Middle frontal gyrus (tissue), 1 donor: ENCODE measurements around the gene CHST2.

Experiments used
- DNase-seq: peaks from one replicate; pipeline ENCODE4 v3.0.0-alpha.2; 2015; ENCODE audit warnings: low spot score; ENCODE audit errors: extremely low spot score

The CHST2 gene

DNA sequence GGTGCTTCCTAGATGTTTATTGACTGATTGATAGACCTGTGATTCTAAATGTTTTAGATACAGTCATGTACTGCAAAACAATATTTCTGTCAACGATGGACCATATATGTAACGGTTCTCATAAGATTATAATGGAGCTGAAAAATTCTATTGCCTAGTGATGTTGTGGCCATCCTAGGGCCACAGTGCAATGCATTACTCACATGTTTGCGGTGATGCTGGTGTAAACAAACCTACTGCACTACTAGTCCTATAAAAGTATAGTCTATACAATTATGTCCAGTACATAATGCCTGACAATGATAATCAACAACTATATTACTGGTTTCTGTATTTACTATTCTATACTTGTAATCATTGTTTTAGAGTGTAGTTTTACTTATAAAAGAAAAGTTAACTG lies 46.8 kb downstream of the CHST2 start:
- DNase-seq: no peak

- DNase-seq: no peak
Observed at GRCh38 chr3:143167969-143168854, 48.6 kb downstream of the CHST2 start.

- no peak for DNase-seq
Observed at GRCh38 chr3:143168855-143169192, 49.3 kb downstream of the CHST2 start.

DNA sequence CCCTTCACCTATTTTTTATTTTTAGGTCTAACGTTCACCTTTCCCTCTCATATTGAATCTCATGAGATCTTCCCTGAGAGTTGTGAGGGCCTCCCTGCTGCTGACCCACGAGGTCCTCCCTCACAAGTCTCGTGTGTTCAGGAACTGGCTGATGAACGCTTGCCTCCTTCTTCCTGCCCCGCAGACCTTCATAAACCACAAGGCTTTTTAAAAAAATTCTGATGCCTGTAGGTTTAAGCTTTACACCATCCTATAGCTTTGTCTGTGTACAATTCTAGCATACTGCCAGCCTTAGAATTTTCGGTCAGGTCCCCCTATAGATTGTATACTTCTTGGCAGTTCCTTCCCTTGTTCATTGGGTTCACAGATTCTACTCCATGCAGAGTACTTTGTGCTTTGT lies 50.5 kb downstream of the CHST2 start:
- DNase-seq: no peak

GRCh38 chr3:143170676-143171075 lies 51.1 kb downstream of the CHST2 start:
- no peak for DNase-seq

- DNase-seq: no peak
Observed at GRCh38 chr3:143171141-143171980, 51.8 kb downstream of the CHST2 start.

- DNase-seq: no peak
Observed at GRCh38 chr3:143172062-143172794, 52.7 kb downstream of the CHST2 start.

- DNase-seq: no peak
Observed at GRCh38 chr3:143172795-143173145, 53.2 kb downstream of the CHST2 start.

- no peak for DNase-seq
Observed at GRCh38 chr3:143173242-143173641, 53.7 kb downstream of the CHST2 start.
